ENCODE measurements around the gene CACHD1.

Gene CACHD1

DNA sequence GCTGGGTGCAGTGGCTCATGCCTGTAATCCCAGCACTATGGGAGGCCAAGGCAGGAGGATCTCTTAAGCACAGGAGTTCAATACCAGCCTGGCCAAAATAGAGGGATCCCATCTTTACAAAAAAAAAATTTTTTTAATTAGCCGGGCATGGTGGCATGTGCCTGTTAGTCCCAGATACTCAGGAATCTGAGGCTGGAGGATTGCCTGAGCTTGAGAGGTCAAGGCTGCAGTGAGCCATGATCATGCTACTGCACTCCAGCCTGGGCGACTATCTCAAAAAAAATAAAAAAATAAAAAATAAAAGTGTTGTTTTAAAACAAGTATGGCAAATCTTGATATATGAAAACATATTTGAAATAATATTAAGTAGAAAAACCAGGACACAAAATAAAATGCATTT lies 44.4 kb upstream of the CACHD1 start:
- Histone ChIP-seq H3K4me3 (ENCODE audit: low read depth, low read length) (no peak overlapping the region), H4K8ac (ENCODE audit: low read depth, low read length) (no peak overlapping the region), H2BK120ac (ENCODE audit: insufficient read depth, low read length, poor library complexity) (no peak overlapping the region), H3K9me3 (ENCODE audit: insufficient read depth, low read depth, low read length) (no peaks in the 10 kb centered on the region), H3K9ac (ENCODE audit: low read length) (no peak overlapping the region), H3K27me3 (ENCODE audit: insufficient read depth, low read length) (no peaks in the 10 kb centered on the region), H3K79me1 (ENCODE audit: low read length) (no peaks in the 10 kb centered on the region), H4K12ac (ENCODE audit: low read depth, low read length) (no peak overlapping the region), H2AK5ac (ENCODE audit: low read length) (no peak overlapping the region), H3K4me2 (ENCODE audit: low read length) (no peak overlapping the region), H2BK5ac (ENCODE audit: low read depth, low read length, poor library complexity) (no peak overlapping the region), H2AFZ (ENCODE audit: insufficient read depth, low read length, poor library complexity) (no peak overlapping the region), H2BK12ac (ENCODE audit: low read length) (no peak overlapping the region), H3K79me2 (ENCODE audit: control insufficient read depth, insufficient read depth, low read length, poor library complexity) (no peaks in the 10 kb centered on the region), H3K14ac (ENCODE audit: low read length) (no peak overlapping the region), H3K23ac (ENCODE audit: low read length) (no peak overlapping the region), H4K91ac (ENCODE audit: low read depth, low read length) (no peak overlapping the region), H3K4me1 (ENCODE audit: control insufficient read depth in 1 of 2, insufficient read depth in 2 of 2, low read length in 2 of 2) (no peaks in the 10 kb centered on the region), H3K18ac (ENCODE audit: low read length) (no peak overlapping the region), H3K4ac (ENCODE audit: low read depth, low read length) (no peak overlapping the region), H3K36me3 (ENCODE audit: control insufficient read depth in 1 of 2, insufficient read depth in 2 of 2, low read length in 2 of 2) (no peaks in the 10 kb centered on the region), H3K27ac (ENCODE audit: low read depth, low read length) (no peak overlapping the region)
- no peak for DNase-seq
- WGBS (ENCODE audit: extremely low coverage, insufficient coverage, insufficient read length) = no CpG with 5 or more reads among the region's 2 CpGs

DNA sequence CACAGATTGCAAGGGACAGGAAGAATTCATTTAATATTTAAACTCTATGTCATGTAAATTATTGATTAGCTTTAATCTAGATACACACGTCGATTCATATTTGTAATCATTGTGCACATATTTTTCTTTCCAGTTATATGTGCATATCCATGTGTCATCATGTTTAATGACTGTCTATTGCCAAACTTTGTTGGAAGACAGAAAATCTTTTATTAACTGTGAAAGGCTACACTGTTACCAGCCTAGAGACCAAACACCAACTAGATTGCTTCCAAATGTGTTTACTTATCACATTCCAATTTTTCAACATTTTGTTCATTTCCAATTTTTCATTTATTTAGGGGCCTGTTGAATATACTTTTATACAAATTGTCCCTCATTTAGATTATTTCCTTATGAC lies 43.2 kb upstream of the CACHD1 start:
- Histone ChIP-seq H4K8ac (ENCODE audit: low read depth, low read length) (no peak overlapping the region), H3K36me3 (ENCODE audit: control insufficient read depth in 1 of 2, insufficient read depth in 2 of 2, low read length in 2 of 2) (no peaks in the 10 kb centered on the region), H2AK5ac (ENCODE audit: low read length) (no peak overlapping the region), H3K27me3 (ENCODE audit: insufficient read depth, low read length) (no peaks in the 10 kb centered on the region), H3K79me2 (ENCODE audit: control insufficient read depth, insufficient read depth, low read length, poor library complexity) (no peaks in the 10 kb centered on the region), H3K9ac (ENCODE audit: low read length) (no peak overlapping the region), H3K4me3 (ENCODE audit: low read depth, low read length) (no peak overlapping the region), H4K12ac (ENCODE audit: low read depth, low read length) (no peak overlapping the region), H3K23ac (ENCODE audit: low read length) (no peak overlapping the region), H3K27ac (ENCODE audit: low read depth, low read length) (no peak overlapping the region), H4K91ac (ENCODE audit: low read depth, low read length) (no peak overlapping the region), H2BK5ac (ENCODE audit: low read depth, low read length, poor library complexity) (no peak overlapping the region), H3K9me3 (ENCODE audit: insufficient read depth, low read depth, low read length) (no peaks in the 10 kb centered on the region), H3K4me2 (ENCODE audit: low read length) (no peak overlapping the region), H2BK12ac (ENCODE audit: low read length) (no peak overlapping the region), H3K14ac (ENCODE audit: low read length) (no peak overlapping the region), H3K4ac (ENCODE audit: low read depth, low read length) (no peak overlapping the region), H3K4me1 (ENCODE audit: control insufficient read depth in 1 of 2, insufficient read depth in 2 of 2, low read length in 2 of 2) (no peaks in the 10 kb centered on the region), H2BK120ac (ENCODE audit: insufficient read depth, low read length, poor library complexity) (no peak overlapping the region), H3K18ac (ENCODE audit: low read length) (no peak overlapping the region), H3K79me1 (ENCODE audit: low read length) (no peaks in the 10 kb centered on the region), H2AFZ (ENCODE audit: insufficient read depth, low read length, poor library complexity) (no peak overlapping the region)
- no CpG with 5 or more reads among the region's 2 CpGs for WGBS (ENCODE audit: extremely low coverage, insufficient coverage, insufficient read length)
- no peak for DNase-seq

DNA sequence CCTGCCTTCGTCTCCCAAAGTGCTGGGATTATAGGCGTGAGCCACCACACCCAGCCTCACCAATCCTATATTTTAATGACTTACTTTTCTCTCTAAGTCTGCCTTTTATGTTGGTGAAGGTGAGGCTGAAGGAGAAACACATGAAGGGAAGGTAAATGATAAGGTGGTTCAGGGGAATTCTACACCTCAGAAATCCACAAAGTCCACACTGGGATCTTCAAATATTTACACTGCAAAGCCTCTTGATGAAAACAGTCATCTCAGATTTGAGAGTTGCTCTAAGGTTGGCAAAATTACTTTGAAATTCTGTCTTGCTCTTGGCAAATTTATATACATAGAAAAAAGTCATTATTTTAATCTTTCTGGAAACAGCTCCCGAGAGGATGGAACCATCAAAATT lies 42.0 kb upstream of the CACHD1 start:
- no peak overlapping the region for H3K4me2 ChIP-seq (ENCODE audit: low read length)
- H4K12ac ChIP-seq (ENCODE audit: low read depth, low read length) = no peak overlapping the region
- H3K27me3 ChIP-seq (ENCODE audit: insufficient read depth, low read length) = no peaks in the 10 kb centered on the region
- H3K79me1 ChIP-seq (ENCODE audit: low read length) = no peaks in the 10 kb centered on the region
- H3K9ac ChIP-seq (ENCODE audit: low read length) = no peak overlapping the region
- H2AFZ ChIP-seq (ENCODE audit: insufficient read depth, low read length, poor library complexity) = no peak overlapping the region
- H3K27ac ChIP-seq (ENCODE audit: low read depth, low read length) = no peak overlapping the region
- H3K9me3 ChIP-seq (ENCODE audit: insufficient read depth, low read depth, low read length) = no peaks in the 10 kb centered on the region
- no peak overlapping the region for H2BK120ac ChIP-seq (ENCODE audit: insufficient read depth, low read length, poor library complexity)
- no peak overlapping the region for H3K4me3 ChIP-seq (ENCODE audit: low read depth, low read length)
- no peak overlapping the region for H2AK5ac ChIP-seq (ENCODE audit: low read length)
- no peak overlapping the region for H4K8ac ChIP-seq (ENCODE audit: low read depth, low read length)
- H2BK5ac ChIP-seq (ENCODE audit: low read depth, low read length, poor library complexity) = no peak overlapping the region
- no peaks in the 10 kb centered on the region for H3K79me2 ChIP-seq (ENCODE audit: control insufficient read depth, insufficient read depth, low read length, poor library complexity)
- H3K36me3 ChIP-seq (ENCODE audit: control insufficient read depth in 1 of 2, insufficient read depth in 2 of 2, low read length in 2 of 2) = no peaks in the 10 kb centered on the region
- H3K4me1 ChIP-seq (ENCODE audit: control insufficient read depth in 1 of 2, insufficient read depth in 2 of 2, low read length in 2 of 2) = no peaks in the 10 kb centered on the region
- DNase-seq = no peak
- H3K18ac ChIP-seq (ENCODE audit: low read length) = no peak overlapping the region
- H2BK12ac ChIP-seq (ENCODE audit: low read length) = no peak overlapping the region
- no peak overlapping the region for H3K4ac ChIP-seq (ENCODE audit: low read depth, low read length)
- no CpG with 5 or more reads among the region's 3 CpGs for WGBS (ENCODE audit: extremely low coverage, insufficient coverage, insufficient read length)
- no peak overlapping the region for H3K14ac ChIP-seq (ENCODE audit: low read length)
- no peak overlapping the region for H3K23ac ChIP-seq (ENCODE audit: low read length)
- no peak overlapping the region for H4K91ac ChIP-seq (ENCODE audit: low read depth, low read length)

DNA sequence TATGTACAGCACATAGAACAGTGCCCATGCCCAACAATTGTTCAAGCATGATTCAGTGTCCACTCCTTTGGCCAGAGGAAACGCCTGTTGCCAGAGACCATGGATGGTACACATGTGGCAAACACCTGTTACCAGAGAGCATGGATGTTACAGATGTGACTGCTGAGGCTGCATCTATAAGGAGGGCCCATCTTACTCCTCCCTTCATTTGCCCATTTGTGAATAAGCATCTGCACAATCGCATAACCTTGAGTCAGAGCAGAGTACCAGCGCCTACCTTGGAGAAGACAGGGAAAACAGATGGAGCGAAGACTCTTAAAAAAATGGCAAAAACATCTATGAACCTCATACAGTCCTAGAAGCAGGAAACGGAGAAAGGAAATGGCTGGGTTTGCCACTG lies 36.6 kb upstream of the CACHD1 start:
- Histone ChIP-seq H3K9me3 (ENCODE audit: insufficient read depth, low read depth, low read length) (no peaks in the 10 kb centered on the region), H3K4ac (ENCODE audit: low read depth, low read length) (no peak overlapping the region), H4K12ac (ENCODE audit: low read depth, low read length) (no peak overlapping the region), H3K18ac (ENCODE audit: low read length) (no peak overlapping the region), H3K27me3 (ENCODE audit: insufficient read depth, low read length) (no peaks in the 10 kb centered on the region), H2BK120ac (ENCODE audit: insufficient read depth, low read length, poor library complexity) (no peak overlapping the region), H3K23ac (ENCODE audit: low read length) (no peak overlapping the region), H3K4me2 (ENCODE audit: low read length) (no peak overlapping the region), H3K4me1 (ENCODE audit: control insufficient read depth in 1 of 2, insufficient read depth in 2 of 2, low read length in 2 of 2) (no peaks in the 10 kb centered on the region), H2AFZ (ENCODE audit: insufficient read depth, low read length, poor library complexity) (no peak overlapping the region), H4K8ac (ENCODE audit: low read depth, low read length) (no peak overlapping the region), H3K14ac (ENCODE audit: low read length) (no peak overlapping the region), H2AK5ac (ENCODE audit: low read length) (no peak overlapping the region), H2BK5ac (ENCODE audit: low read depth, low read length, poor library complexity) (no peak overlapping the region), H4K91ac (ENCODE audit: low read depth, low read length) (no peak overlapping the region), H3K36me3 (ENCODE audit: control insufficient read depth in 1 of 2, insufficient read depth in 2 of 2, low read length in 2 of 2) (no peaks in the 10 kb centered on the region), H3K79me2 (ENCODE audit: control insufficient read depth, insufficient read depth, low read length, poor library complexity) (no peaks in the 10 kb centered on the region), H3K9ac (ENCODE audit: low read length) (no peak overlapping the region), H3K4me3 (ENCODE audit: low read depth, low read length) (no peak overlapping the region), H3K79me1 (ENCODE audit: low read length) (no peaks in the 10 kb centered on the region), H2BK12ac (ENCODE audit: low read length) (no peak overlapping the region), H3K27ac (ENCODE audit: low read depth, low read length) (no peak overlapping the region)
- DNase-seq = no peak
- WGBS (ENCODE audit: extremely low coverage, insufficient coverage, insufficient read length) = no CpG with 5 or more reads among the region's 5 CpGs

Measured in trophoblast cell (in vitro differentiated cells and primary cell).